SU-DHL-6 (cell line): ENCODE data around the gene PBLD.

ENCODE experiments used
- EZH2phosphoT487 ChIP-seq: fragments of 200-600 bp; sonication (generic), shearing (Covaris generic); conservative IDR thresholded peaks from 2 replicates; pipeline ENCODE4 v1.6.1; 2018; ENCODE audit warnings: mild to moderate bottlenecking, antibody characterized with exemption, low read length, moderate library complexity, mixed read lengths
- TF ChIP-seq, protein P1 (sequence below): fragments of 200-600 bp; sonication (generic); IDR thresholded peaks from one replicate; pipeline ENCODE4 v1.5.1; 2017; ENCODE audit warnings: antibody characterized with exemption, mild to moderate bottlenecking, low read length, moderate library complexity; ENCODE audit not compliant: insufficient read depth, poor library complexity, severe bottlenecking

DNA sequence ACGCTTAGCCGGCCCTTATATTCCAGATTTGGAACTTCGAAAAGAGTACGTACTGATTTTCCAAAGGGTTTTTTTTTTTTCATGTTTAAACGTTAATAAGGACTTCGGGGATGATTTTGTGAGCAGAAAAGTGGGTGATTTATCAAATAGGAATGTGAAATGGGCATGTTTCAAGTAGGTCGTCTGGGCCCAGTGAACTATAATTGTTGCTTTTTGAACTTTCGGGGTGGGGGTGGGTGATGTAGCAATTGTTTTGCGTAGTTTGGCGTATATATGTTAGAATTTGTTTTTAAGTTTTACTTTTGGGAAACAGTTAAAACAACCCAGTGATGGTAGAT, 299 bp upstream of the PBLD start:
- TF ChIP-seq, protein P1, sequence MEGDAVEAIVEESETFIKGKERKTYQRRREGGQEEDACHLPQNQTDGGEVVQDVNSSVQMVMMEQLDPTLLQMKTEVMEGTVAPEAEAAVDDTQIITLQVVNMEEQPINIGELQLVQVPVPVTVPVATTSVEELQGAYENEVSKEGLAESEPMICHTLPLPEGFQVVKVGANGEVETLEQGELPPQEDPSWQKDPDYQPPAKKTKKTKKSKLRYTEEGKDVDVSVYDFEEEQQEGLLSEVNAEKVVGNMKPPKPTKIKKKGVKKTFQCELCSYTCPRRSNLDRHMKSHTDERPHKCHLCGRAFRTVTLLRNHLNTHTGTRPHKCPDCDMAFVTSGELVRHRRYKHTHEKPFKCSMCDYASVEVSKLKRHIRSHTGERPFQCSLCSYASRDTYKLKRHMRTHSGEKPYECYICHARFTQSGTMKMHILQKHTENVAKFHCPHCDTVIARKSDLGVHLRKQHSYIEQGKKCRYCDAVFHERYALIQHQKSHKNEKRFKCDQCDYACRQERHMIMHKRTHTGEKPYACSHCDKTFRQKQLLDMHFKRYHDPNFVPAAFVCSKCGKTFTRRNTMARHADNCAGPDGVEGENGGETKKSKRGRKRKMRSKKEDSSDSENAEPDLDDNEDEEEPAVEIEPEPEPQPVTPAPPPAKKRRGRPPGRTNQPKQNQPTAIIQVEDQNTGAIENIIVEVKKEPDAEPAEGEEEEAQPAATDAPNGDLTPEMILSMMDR = no peak
- TF ChIP-seq EZH2phosphoT487 = no peak
